Tibial nerve (tissue), 4 donors: ENCODE measurements around the gene OLFML3.

Source experiments
- CTCF ChIP-seq, 5 experiments: fragments of 200-600 bp in 3 of 5; fragments of 450-650 bp in 2 of 5; sonication (generic) in 3 of 5; IDR thresholded peaks; one replicate each; pipeline ENCODE4 v1.5.1; 2016 to 2019; ENCODE audit warnings: antibody characterized with exemption in 5 of 5, mild to moderate bottlenecking in 3 of 5, moderate library complexity in 2 of 5
- EP300 ChIP-seq, 2 donors: sonication (generic); formaldehyde crosslinking; IDR thresholded peaks; one replicate each; pipeline ENCODE4 v1.6.1; 2017; ENCODE audit warnings: antibody characterized with exemption in 2 of 2, mild to moderate bottlenecking in 1 of 2
- POLR2A ChIP-seq, 2 donors: fragments of 450-650 bp; IDR thresholded peaks; one replicate each; pipeline ENCODE4 v1.6.1; 2017; ENCODE audit warnings: antibody characterized with exemption in 2 of 2, mild to moderate bottlenecking in 2 of 2, moderate library complexity in 2 of 2

GRCh38 chr1:114021665-114022099 lies 42.4 kb downstream of the OLFML3 start:
- TF ChIP-seq CTCF (IDR thresholded peaks at IDR 0.05) (no peak), POLR2A (IDR thresholded peaks at IDR 0.05) (no peak), EP300 (IDR thresholded peaks at IDR 0.05) (no peak)
